ENCODE results near the gene EDA.

The EDA gene

DNA sequence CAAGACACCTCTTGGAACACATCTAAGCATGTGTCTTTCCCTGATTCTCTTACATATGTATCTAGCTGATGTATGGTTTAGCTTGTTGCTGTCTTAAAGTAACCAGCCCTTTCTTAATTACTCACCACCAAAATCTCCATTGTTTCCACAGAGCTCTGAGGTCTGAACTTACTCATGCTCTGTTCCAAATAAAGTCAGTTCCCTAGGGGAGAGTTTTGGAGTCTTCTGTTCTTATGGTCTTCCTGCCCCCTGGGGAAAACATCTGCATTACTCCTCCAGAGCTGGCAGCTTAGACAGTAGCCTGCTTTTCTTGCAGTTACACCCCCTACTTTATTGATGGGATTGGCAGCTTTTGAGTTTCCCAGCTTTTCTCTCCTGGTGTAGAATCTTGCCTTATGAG is 125.8 kb downstream of the EDA start:
- peaks cover 59% of the 10 kb centered on the region for H3K9me3 ChIP-seq (ENCODE audit: control insufficient read depth, insufficient read depth, low read length)
- no peak overlapping the region for H3K9ac ChIP-seq (ENCODE audit: low read depth, low read length)
- H3K27me3 ChIP-seq (ENCODE audit: control insufficient read depth, insufficient read depth, low read length): no peaks in the 10 kb centered on the region

DNA sequence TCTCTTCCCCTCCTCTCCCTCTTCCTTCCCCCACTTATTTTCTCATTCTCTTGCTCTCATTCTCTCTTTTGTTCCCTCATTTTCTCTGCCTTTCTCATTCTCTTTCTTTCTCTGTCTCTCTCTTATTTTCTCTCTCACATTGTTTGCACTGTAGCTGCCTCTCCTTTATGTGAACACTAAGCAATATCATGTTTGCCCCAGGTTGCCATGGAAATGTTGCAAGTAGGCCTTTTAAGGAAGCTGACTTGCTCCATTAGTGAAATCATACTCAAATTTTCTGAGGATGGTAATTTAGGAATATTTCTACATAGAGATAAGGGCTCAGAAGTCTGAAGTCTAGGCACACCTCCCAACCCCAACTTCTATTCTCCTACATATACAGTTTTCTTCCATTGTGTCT is 130.1 kb downstream of the EDA start:
- no peaks in the 10 kb centered on the region for H3K36me3 ChIP-seq (ENCODE audit: control insufficient read depth, insufficient read depth, low read length)
- H3K27me3 ChIP-seq (ENCODE audit: control insufficient read depth, insufficient read depth, low read length): no peaks in the 10 kb centered on the region
- no peaks in the 10 kb centered on the region for H3K4me1 ChIP-seq (ENCODE audit: control insufficient read depth, insufficient read depth, low read length)
- peaks cover 66% of the 10 kb centered on the region for H3K9me3 ChIP-seq (ENCODE audit: control insufficient read depth, insufficient read depth, low read length)
- H3K9ac ChIP-seq (ENCODE audit: low read depth, low read length): no peak overlapping the region
- H3K4me3 ChIP-seq (ENCODE audit: low read depth, low read length): no peak overlapping the region
- H3K27ac ChIP-seq (ENCODE audit: low read depth, low read length): no peak overlapping the region

More for the DNA sequence above, 125.8 kb downstream of the EDA start:
- no peak overlapping the region for H3K27ac ChIP-seq (ENCODE audit: low read depth, low read length)
- H3K36me3 ChIP-seq (ENCODE audit: control insufficient read depth, insufficient read depth, low read length): no peaks in the 10 kb centered on the region
- no peak overlapping the region; the same call in 1 of the 2 replicates for H3K4me3 ChIP-seq (ENCODE audit: low read depth, low read length)
- H3K4me1 ChIP-seq (ENCODE audit: control insufficient read depth, insufficient read depth, low read length): no peaks in the 10 kb centered on the region

DNA sequence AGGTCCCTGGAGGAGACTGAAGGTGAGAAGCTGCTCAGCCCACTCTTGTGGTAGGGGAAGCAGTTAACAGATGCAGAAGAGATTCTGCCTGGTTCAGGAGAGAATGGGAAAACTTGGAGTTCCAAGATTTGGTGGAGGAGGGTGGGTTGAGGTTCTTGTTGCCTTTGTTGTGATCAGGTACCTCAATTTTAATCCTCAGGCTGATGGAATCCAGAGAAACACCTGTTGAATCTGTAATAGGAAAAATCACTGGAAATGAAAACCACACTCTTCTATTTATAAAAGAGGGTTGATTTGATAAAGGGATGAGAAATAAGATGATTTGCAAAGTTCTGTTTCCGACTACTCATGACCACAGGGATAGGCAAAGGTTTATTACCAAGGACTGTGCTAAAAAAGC is 132.1 kb downstream of the EDA start:
- no peak overlapping the region for H3K9ac ChIP-seq (ENCODE audit: low read depth, low read length)

DNA sequence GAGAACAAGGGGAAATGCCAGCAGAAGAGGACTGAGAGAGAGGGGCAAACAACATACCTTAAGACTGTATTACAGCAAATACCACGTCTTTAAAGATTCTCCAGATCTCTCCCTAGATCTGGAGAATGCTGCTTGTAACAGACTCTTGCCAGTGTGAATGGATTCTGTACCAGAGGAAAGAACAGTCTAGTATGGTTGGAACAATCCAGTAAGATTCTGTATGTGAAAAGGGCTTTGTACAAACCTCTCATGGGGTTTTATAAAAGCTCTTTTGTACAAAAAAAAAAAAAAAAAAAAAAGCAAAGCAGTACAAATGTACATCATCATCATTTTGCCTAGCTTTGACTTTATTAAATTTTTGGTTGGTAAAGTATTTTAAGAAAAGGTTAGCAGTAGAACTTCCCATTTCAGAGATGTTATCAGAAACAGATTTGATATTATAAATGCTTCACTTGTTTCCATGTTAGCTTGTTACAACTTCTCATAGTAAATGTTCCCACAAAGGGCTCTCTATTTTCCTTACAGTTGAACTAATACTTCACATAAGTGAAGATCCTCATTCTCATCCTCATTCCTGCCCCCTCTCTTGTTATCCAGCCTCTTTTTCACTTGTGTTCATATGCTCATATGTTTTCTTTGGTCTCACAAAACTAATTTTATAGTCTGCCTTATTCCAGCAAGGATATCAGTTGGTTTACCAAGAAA is 144.2 kb downstream of the EDA start:
- Histone ChIP-seq H3K27me3 (ENCODE audit: control insufficient read depth, insufficient read depth, low read length) (no peaks in the 10 kb centered on the region), H3K4me1 (ENCODE audit: control insufficient read depth, insufficient read depth, low read length) (no peaks in the 10 kb centered on the region), H3K4me3 (ENCODE audit: low read depth, low read length) (no peak overlapping the region), H3K36me3 (ENCODE audit: control insufficient read depth, insufficient read depth, low read length) (no peaks in the 10 kb centered on the region), H3K9ac (ENCODE audit: low read depth, low read length) (no peak overlapping the region), H3K9me3 (ENCODE audit: control insufficient read depth, insufficient read depth, low read length) (peaks cover 47% of the 10 kb centered on the region), H3K27ac (ENCODE audit: low read depth, low read length) (no peak overlapping the region)

More for the DNA sequence above, 132.1 kb downstream of the EDA start:
- peaks cover 46% of the 10 kb centered on the region; the same call in 1 of the 2 replicates for H3K9me3 ChIP-seq (ENCODE audit: control insufficient read depth, insufficient read depth, low read length)
- H3K27me3 ChIP-seq (ENCODE audit: control insufficient read depth, insufficient read depth, low read length): no peaks in the 10 kb centered on the region
- no peaks in the 10 kb centered on the region for H3K4me1 ChIP-seq (ENCODE audit: control insufficient read depth, insufficient read depth, low read length)
- no peak overlapping the region for H3K27ac ChIP-seq (ENCODE audit: low read depth, low read length)
- no peak overlapping the region for H3K4me3 ChIP-seq (ENCODE audit: low read depth, low read length)
- no peaks in the 10 kb centered on the region for H3K36me3 ChIP-seq (ENCODE audit: control insufficient read depth, insufficient read depth, low read length)

DNA sequence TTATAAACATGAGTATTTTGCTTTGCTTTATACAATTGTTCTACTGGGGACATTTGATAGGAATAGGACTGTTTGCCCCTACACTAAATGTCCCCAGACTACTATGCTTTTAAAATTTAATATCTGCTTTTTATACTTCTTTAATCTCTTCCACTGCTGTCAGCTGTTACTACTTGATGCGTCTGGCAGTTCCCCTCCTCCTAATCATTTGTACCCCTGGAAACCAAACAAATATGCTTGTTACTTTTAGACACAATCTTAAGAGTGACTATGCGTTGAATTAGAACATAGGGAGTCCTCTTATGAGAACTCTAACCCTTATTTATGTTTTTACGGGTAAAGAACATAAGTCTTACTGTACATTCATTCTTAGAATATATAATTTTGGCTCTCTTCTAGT is 145.7 kb downstream of the EDA start:
- no peak overlapping the region for H3K27ac ChIP-seq (ENCODE audit: low read depth, low read length)
- no peaks in the 10 kb centered on the region for H3K36me3 ChIP-seq (ENCODE audit: control insufficient read depth, insufficient read depth, low read length)

DNA sequence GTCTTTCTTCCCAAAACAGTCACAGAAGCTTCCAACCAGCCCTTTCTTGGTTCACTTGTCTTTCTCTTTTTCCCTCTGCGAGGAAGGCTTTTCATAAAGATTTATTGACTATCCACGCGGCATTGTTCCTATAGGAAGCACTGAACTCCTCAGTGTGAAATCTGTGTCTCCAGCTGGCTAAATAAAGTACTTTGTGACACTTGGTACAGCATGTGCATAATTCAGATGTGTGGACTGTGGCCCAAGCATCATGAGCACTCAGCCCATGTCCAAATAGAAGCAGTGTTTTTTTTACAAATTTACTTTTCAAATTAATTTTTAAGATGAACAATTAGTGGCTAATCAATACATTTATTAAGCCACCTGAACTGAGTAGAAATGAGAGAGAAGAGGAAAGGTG is 146.4 kb downstream of the EDA start:
- Histone ChIP-seq H3K9me3 (ENCODE audit: control insufficient read depth, insufficient read depth, low read length) (peaks cover 39% of the 10 kb centered on the region), H3K36me3 (ENCODE audit: control insufficient read depth, insufficient read depth, low read length) (no peaks in the 10 kb centered on the region), H3K4me1 (ENCODE audit: control insufficient read depth, insufficient read depth, low read length) (no peaks in the 10 kb centered on the region), H3K27me3 (ENCODE audit: control insufficient read depth, insufficient read depth, low read length) (no peaks in the 10 kb centered on the region), H3K4me3 (ENCODE audit: low read depth, low read length) (no peak overlapping the region), H3K9ac (ENCODE audit: low read depth, low read length) (no peak overlapping the region), H3K27ac (ENCODE audit: low read depth, low read length) (no peak overlapping the region)

More for the DNA sequence above, 145.7 kb downstream of the EDA start:
- Histone ChIP-seq H3K9ac (ENCODE audit: low read depth, low read length) (no peak overlapping the region), H3K4me3 (ENCODE audit: low read depth, low read length) (no peak overlapping the region), H3K9me3 (ENCODE audit: control insufficient read depth, insufficient read depth, low read length) (peaks cover 36% of the 10 kb centered on the region), H3K4me1 (ENCODE audit: control insufficient read depth, insufficient read depth, low read length) (no peaks in the 10 kb centered on the region), H3K27me3 (ENCODE audit: control insufficient read depth, insufficient read depth, low read length) (no peaks in the 10 kb centered on the region)

DNA sequence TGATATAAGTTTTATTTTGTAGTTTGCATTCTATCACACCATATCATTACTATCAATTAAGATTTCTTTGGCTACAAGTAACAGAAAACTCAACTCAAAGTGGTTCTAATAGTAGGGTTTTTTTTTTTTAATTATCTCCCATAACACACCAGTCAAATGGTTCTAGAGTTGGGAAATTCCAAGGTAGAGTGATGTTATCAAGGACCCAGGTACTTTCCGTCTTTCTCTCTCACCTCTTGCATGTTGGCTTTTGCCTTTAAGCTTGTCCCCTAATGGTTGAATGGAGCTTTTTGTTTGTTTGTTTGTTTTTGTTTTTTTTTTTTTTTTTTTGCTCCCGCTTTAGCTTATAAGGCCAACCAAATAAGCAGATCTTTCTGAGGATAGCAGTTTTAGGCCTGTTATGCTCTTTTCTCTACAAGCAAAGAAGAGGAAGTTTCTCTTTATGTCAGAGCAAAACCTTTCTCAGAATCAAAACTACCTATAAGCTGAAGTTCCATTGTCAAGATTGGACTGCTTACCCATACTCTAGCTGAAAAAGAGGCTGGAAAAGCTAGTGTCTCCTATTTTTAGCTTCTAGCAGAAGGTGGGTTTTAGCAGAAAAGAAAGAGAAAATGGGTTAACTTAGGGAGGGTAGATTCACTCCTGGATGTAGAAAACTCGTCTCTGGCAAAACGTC is 177.5 kb downstream of the EDA start:
- no peak overlapping the region for H3K27ac ChIP-seq (ENCODE audit: low read depth, low read length)
- no peaks in the 10 kb centered on the region for H3K4me1 ChIP-seq (ENCODE audit: control insufficient read depth, insufficient read depth, low read length)
- H3K9ac ChIP-seq (ENCODE audit: low read depth, low read length): no peak overlapping the region
- H3K4me3 ChIP-seq (ENCODE audit: low read depth, low read length): no peak overlapping the region
- H3K36me3 ChIP-seq (ENCODE audit: control insufficient read depth, insufficient read depth, low read length): no peaks in the 10 kb centered on the region
- peaks cover 47% of the 10 kb centered on the region for H3K9me3 ChIP-seq (ENCODE audit: control insufficient read depth, insufficient read depth, low read length)
- H3K27me3 ChIP-seq (ENCODE audit: control insufficient read depth, insufficient read depth, low read length): no peaks in the 10 kb centered on the region

DNA sequence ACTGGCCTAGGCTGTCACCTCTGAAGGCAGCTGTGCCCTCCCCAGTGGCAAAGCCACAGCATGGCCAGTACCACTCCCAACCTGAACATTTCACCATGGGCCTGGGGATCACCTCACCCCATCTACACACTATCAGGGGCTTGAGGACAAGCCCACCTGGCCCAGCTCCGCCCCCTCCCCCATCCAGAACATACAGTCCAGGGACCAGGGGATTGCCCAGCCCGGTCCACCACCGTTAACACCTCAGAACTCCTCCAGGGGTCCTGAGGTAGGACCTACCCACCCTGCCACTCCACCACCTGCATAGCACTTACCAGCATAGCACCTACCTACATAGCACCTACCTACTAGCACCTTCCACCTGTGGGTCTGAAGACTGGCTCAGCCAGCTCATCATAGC is 179.8 kb downstream of the EDA start:
- Histone ChIP-seq H3K4me3 (ENCODE audit: low read depth, low read length) (no peak overlapping the region), H3K9me3 (ENCODE audit: control insufficient read depth, insufficient read depth, low read length) (peaks cover 50% of the 10 kb centered on the region), H3K36me3 (ENCODE audit: control insufficient read depth, insufficient read depth, low read length) (no peaks in the 10 kb centered on the region), H3K4me1 (ENCODE audit: control insufficient read depth, insufficient read depth, low read length) (no peaks in the 10 kb centered on the region), H3K9ac (ENCODE audit: low read depth, low read length) (no peak overlapping the region), H3K27me3 (ENCODE audit: control insufficient read depth, insufficient read depth, low read length) (no peaks in the 10 kb centered on the region), H3K27ac (ENCODE audit: low read depth, low read length) (no peak overlapping the region)

DNA sequence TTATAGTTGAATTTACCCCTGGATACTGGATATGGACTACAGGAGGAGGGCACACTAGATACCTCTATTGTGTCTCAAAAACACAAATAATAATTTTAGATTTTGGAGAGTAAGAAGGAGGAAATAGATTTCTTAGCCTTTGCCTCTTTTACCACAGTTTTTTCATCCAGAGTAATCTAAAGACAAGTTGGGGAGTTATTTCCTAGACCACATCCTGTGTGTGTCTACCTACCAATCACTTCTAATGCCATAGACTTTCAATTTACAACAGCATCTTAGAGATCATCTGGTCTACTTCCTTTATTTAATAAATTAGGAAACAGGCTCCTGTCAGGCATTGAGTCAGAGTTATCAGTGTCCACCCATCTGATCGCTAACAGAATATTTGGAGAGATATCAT is 191.5 kb downstream of the EDA start:
- Histone ChIP-seq H3K9ac (ENCODE audit: low read depth, low read length) (no peak overlapping the region), H3K27me3 (ENCODE audit: control insufficient read depth, insufficient read depth, low read length) (no peaks in the 10 kb centered on the region), H3K27ac (ENCODE audit: low read depth, low read length) (no peak overlapping the region), H3K4me1 (ENCODE audit: control insufficient read depth, insufficient read depth, low read length) (no peaks in the 10 kb centered on the region), H3K4me3 (ENCODE audit: low read depth, low read length) (no peak overlapping the region), H3K9me3 (ENCODE audit: control insufficient read depth, insufficient read depth, low read length) (peaks cover 34% of the 10 kb centered on the region), H3K36me3 (ENCODE audit: control insufficient read depth, insufficient read depth, low read length) (no peaks in the 10 kb centered on the region)

DNA sequence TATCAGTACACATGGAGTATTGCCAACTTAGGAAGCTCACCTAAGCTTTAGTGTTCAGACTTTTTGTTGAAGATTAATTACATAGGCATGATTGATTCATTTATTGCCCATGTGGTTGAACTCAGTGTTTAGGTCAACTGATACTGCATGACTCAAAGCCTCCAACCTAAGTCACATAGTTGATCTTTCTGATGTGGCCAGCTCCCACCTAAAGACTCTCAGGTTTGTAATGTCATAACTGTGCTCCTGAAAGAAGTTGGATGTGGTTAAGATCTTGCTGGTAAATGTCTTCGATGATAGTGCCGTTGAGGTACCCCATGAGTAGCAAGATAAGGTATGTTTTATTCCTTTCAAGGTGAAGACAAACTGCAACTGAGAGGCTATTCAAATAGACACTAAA is 192.5 kb downstream of the EDA start:
- Histone ChIP-seq H3K4me1 (ENCODE audit: control insufficient read depth, insufficient read depth, low read length) (no peaks in the 10 kb centered on the region), H3K27ac (ENCODE audit: low read depth, low read length) (no peak overlapping the region), H3K9me3 (ENCODE audit: control insufficient read depth, insufficient read depth, low read length) (peaks cover 34% of the 10 kb centered on the region), H3K9ac (ENCODE audit: low read depth, low read length) (no peak overlapping the region), H3K27me3 (ENCODE audit: control insufficient read depth, insufficient read depth, low read length) (no peaks in the 10 kb centered on the region), H3K4me3 (ENCODE audit: low read depth, low read length) (no peak overlapping the region), H3K36me3 (ENCODE audit: control insufficient read depth, insufficient read depth, low read length) (no peaks in the 10 kb centered on the region)

DNA sequence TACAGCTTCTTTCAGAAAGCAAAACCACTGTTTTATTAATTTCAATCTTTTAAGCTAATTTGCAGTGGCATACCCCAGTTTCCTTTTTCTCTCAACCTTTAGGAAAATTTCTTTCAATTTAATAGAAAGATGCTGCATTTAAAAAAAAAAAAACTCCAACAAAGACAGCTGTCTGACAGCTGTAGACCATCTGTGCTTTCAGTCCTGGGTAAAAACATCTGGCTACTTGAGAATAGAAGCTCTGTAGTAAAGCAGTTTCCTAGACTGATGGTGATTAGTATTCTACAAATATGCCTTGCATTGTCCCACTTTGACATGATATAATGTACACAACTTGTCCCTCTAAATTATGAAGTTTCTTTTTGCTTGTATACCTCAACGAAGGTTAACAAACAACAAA is 197.8 kb downstream of the EDA start:
- no peak overlapping the region for H3K9ac ChIP-seq (ENCODE audit: low read depth, low read length)
- H3K27me3 ChIP-seq (ENCODE audit: control insufficient read depth, insufficient read depth, low read length): no peaks in the 10 kb centered on the region
- H3K36me3 ChIP-seq (ENCODE audit: control insufficient read depth, insufficient read depth, low read length): no peaks in the 10 kb centered on the region
- peaks cover 47% of the 10 kb centered on the region for H3K9me3 ChIP-seq (ENCODE audit: control insufficient read depth, insufficient read depth, low read length)
- no peak overlapping the region for H3K27ac ChIP-seq (ENCODE audit: low read depth, low read length)
- no peaks in the 10 kb centered on the region for H3K4me1 ChIP-seq (ENCODE audit: control insufficient read depth, insufficient read depth, low read length)
- no peak overlapping the region for H3K4me3 ChIP-seq (ENCODE audit: low read depth, low read length)

All from HUES48 (cell line).